ENCODE data around the gene OGFOD1.

OGFOD1 gene

GRCh38 chr16:56513091-56513490 is 61.7 kb downstream of the OGFOD1 start:
- Histone ChIP-seq H3K4me1 (peaks cover 0 to 27% (median 19%) of the 10 kb centered on the region in 4 donors), H3K27ac (no peak overlapping the region), H3K36me3 (peaks cover 23 to 39% (median 36%) of the 10 kb centered on the region in 3 donors), H3K4me3 (no peak overlapping the region), H3K27me3 (no peaks in the 10 kb centered on the region), H3K9me3 (no peaks in the 10 kb centered on the region)
- intact Hi-C loops (cut with DNase I; ENCODE audit: low total_unique reads) = no loop called here
- TF ChIP-seq, protein P1, sequence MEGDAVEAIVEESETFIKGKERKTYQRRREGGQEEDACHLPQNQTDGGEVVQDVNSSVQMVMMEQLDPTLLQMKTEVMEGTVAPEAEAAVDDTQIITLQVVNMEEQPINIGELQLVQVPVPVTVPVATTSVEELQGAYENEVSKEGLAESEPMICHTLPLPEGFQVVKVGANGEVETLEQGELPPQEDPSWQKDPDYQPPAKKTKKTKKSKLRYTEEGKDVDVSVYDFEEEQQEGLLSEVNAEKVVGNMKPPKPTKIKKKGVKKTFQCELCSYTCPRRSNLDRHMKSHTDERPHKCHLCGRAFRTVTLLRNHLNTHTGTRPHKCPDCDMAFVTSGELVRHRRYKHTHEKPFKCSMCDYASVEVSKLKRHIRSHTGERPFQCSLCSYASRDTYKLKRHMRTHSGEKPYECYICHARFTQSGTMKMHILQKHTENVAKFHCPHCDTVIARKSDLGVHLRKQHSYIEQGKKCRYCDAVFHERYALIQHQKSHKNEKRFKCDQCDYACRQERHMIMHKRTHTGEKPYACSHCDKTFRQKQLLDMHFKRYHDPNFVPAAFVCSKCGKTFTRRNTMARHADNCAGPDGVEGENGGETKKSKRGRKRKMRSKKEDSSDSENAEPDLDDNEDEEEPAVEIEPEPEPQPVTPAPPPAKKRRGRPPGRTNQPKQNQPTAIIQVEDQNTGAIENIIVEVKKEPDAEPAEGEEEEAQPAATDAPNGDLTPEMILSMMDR (IDR thresholded peaks at IDR 0.05) = no peak
- no peak for DNase-seq

GRCh38 chr16:56513972-56514371 is 62.6 kb downstream of the OGFOD1 start:
- Histone ChIP-seq H3K36me3 (peaks cover 14 to 30% (median 28%) of the 10 kb centered on the region in 3 donors), H3K27me3 (no peaks in the 10 kb centered on the region), H3K4me1 (peaks cover 0 to 36% (median 28%) of the 10 kb centered on the region in 4 donors), H3K9me3 (no peaks in the 10 kb centered on the region), H3K4me3 (no peak overlapping the region), H3K27ac (no peak overlapping the region)
- intact Hi-C loops (cut with DNase I; ENCODE audit: low total_unique reads) = no loop called here
- TF ChIP-seq, protein P1 (IDR thresholded peaks at IDR 0.05) = peak; percentile 57 to 63
- peak in 1 of 2 donors; percentile 52 for DNase-seq

GRCh38 chr16:56514845-56515244 is 63.5 kb downstream of the OGFOD1 start:
- TF ChIP-seq, protein P1 (IDR thresholded peaks at IDR 0.05) = no peak
- no peaks in the 10 kb centered on the region for H3K27me3 ChIP-seq
- H3K9me3 ChIP-seq = no peaks in the 10 kb centered on the region
- H3K27ac ChIP-seq = no peak overlapping the region
- peaks cover 0 to 42% (median 31%) of the 10 kb centered on the region in 4 donors for H3K4me1 ChIP-seq
- intact Hi-C loops (cut with DNase I; ENCODE audit: low total_unique reads) = loop anchor here (5.0 kb wide), 2 partner anchors 87 to 187 kb away; no protein-coding TSS in a partner anchor
- H3K36me3 ChIP-seq = peaks cover 5 to 21% (median 20%) of the 10 kb centered on the region in 3 donors
- H3K4me3 ChIP-seq = no peak overlapping the region
- DNase-seq = no peak

DNA sequence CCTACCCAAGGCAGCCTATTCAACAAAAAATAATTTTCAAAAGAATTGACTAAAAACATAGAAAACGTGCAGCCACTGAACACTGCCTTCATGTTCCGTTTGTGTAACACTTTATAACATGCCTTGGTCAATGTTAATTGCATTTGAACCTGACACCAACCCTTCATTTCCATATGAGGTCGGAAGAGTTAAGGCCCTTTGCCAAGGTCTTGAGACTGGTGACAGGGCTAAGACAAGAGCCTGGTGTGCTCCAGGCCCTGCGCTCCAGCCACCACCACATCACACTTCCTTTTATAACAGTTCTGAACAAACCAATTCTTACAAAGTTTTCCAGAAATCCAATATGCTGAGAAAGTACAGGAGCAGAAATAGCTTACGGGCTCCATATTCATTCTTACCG is 64.3 kb downstream of the OGFOD1 start:
- Histone ChIP-seq H3K9me3 (no peaks in the 10 kb centered on the region), H3K27ac (peak overlapping the region in 1 of 2 donors; percentile 13), H3K4me1 (peaks cover 0 to 45% (median 34%) of the 10 kb centered on the region in 4 donors), H3K36me3 (peaks cover 0 to 13% (median 12%) of the 10 kb centered on the region in 3 donors), H3K4me3 (no peak overlapping the region), H3K27me3 (no peaks in the 10 kb centered on the region)
- TF ChIP-seq, protein P1 (IDR thresholded peaks at IDR 0.05) = no peak
- no peak for DNase-seq
- intact Hi-C loops (cut with DNase I; ENCODE audit: low total_unique reads) = loop anchor here (5.0 kb wide), 2 partner anchors 87 to 187 kb away; no protein-coding TSS in a partner anchor

- Histone ChIP-seq H3K27me3 (no peaks in the 10 kb centered on the region), H3K9me3 (no peaks in the 10 kb centered on the region), H3K27ac (peak overlapping the region in 1 of 2 donors; percentile 93), H3K4me1 (peaks cover 0 to 44% (median 34%) of the 10 kb centered on the region in 4 donors), H3K36me3 (peaks cover 0 to 7% (median 6%) of the 10 kb centered on the region in 3 donors), H3K4me3 (no peak overlapping the region)
- TF ChIP-seq, protein P1 (IDR thresholded peaks at IDR 0.05) = no peak
- no peak for DNase-seq
- intact Hi-C loops (cut with DNase I; ENCODE audit: low total_unique reads) = loop anchor here (5.0 kb wide), 2 partner anchors 85 to 185 kb away; no protein-coding TSS in a partner anchor
These were observed 65.9 kb downstream of the OGFOD1 start for GRCh38 chr16:56517206-56517605.

Measured in tibial artery (tissue), 4 donors.